Measurements from ENCODE around the gene MACO1.

DNA sequence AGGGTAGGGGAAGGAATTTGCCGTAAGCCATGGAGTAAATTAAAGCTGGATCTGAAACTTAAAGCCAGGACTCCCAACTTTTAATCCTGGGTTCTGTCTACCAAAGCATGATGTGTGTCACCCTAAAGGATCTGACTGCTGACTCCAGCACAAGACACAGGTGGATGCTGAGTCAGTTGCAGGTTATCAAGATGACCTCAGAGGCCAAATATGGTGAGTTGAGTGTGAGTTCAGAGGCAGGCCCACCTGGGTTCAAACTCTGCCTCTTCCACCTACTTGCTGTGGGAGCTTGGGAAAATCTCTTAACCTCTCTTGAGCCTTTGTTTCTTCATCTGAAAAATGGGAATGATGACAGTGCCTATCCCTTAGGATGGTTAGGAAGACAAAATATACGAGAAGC is 96.1 kb downstream of the MACO1 start:
- TF ChIP-seq ZFP3 (CRISPR knock-in tag; IDR thresholded peaks at IDR 0.05) (no peak), TOX (CRISPR knock-in tag; IDR thresholded peaks at IDR 0.05; ENCODE audit: borderline replicate concordance) (no peak)

Measured in SK-N-SH treated with all-trans-retinoic acid at 6 μM for 48 hours (cell line).